Measurements from ENCODE around the gene BOLA3. TPM values are rescaled to one million over a fixed set of nuclear protein-coding genes. Genes with fewer than 3 reads are reported as not detected.
"Not testable (repeated sequence)": the region's sequence is repeated elsewhere in the genome, so short reads cannot be mapped to it uniquely, and the experiment has no call there.

Gene BOLA3, protein sequence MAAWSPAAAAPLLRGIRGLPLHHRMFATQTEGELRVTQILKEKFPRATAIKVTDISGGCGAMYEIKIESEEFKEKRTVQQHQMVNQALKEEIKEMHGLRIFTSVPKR
- polyA plus RNA-seq (ENCODE audit: low read depth in 6 of 6) = 10 to 100 TPM; 25.2 to 36.9 (median 31.4) TPM

DNA sequence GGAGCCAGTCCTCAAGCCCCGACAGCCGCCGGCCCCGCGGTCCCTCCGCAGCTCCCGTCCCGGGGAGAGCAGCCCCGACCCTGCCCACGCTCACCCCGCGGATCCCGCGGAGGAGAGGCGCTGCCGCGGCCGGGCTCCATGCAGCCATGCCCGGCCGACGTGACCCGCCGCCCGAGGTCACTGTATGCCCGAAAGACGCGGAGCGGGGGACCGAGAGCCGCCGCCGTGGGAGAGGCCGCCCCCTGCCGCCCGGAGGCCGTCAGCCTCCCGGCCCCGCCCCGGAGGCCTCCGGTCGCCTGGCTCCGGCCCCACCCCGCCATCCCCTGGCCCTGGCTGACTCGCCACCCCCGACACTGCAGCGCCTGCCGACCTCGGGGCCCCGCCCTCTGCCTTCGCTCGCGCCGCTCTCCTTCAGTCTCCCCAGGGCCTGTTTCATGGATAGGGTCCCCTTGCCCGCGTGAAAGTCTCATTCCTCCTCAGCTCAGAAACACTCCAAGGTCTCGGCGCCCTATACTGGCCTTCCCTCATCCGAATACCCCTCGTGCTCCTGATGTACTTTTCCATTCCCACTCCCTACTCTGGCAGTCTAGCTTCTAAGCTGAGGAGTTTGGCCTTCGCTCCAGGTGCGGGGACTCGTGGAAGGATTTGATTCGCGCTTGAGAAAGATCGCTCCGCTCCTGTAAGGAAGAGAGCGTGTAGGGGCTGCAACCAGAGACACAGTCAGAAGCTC lies at the start of gene BOLA3:
Gene BOLA3 (minus strand): TSS at position 186 of the 730 bp plus-strand sequence. CDS start 38 bp downstream, at position 148.
- Mint-ChIP-seq H3K27me3 (no peaks in the 10 kb centered on the region), H3K9me3 (no peaks in the 10 kb centered on the region), H3K36me3 (peaks cover 0 to under 1% of the 10 kb centered on the region in 2 donors), H3K27ac (peak within 1 kb of the TSS in 1 of 6 donors; percentile 38), H3K4me1 (peaks cover 0 to 4% (median 0%) of the 10 kb centered on the region in 3 donors), H3K4me3 (no peak within 1 kb of the TSS)
- peak; percentile 92 for ATAC-seq (ENCODE audit: low read depth in 2 of 2)
- peak; percentile 81 for DNase-seq

DNA sequence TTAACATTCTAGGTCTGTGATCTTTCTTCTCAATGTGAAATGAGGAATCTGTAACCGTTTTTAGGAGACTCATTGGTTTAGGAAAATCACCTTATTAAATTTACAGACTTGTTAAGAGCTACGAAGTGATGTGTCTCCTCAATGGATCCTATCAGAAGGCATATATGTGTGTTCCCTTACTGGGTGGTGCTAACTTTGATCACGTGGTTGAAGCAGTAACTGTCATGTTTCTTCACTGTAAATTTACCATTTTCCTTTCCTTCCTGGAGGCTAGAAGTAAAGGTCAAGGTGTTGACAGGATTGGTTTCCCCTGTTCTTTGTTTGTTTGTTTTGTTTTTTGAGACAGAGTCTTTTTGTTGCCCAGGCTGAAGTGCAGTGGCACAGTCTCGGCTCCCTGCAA lies 49.3 kb upstream of the BOLA3 start:
- H3K27me3 Mint-ChIP-seq = no peaks in the 10 kb centered on the region
- peaks cover 21 to 23% (median 22%) of the 10 kb centered on the region in 3 donors for H3K4me1 Mint-ChIP-seq
- no peak for DNase-seq
- H3K27ac Mint-ChIP-seq = peak overlapping the region in 2 of 6 donors; percentile 30 to 34
- H3K9me3 Mint-ChIP-seq = no peaks in the 10 kb centered on the region
- H3K36me3 Mint-ChIP-seq = no peaks in the 10 kb centered on the region
- H3K4me3 Mint-ChIP-seq = peak overlapping the region in 2 of 8 donors; percentile 24 to 57
- no peak for ATAC-seq (ENCODE audit: low read depth in 2 of 2)

DNA sequence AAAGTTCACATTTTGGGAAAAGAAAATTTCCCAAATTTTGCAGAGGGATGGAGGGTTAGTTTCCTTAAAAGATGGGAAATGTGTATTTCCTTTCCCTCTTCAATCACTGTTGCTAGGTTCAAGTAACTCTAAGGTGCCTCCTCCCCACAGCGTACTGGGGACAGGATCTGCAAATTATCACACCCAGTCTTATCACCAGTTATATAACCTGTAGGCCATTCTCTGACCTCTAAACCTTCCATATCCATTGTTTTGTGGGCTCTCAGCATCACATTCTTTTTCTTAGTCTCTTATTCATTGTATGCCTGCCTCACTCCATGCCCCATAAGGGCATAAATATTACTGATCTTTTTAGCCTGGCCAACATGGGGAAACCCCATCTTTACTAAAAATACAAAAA lies 47.1 kb upstream of the BOLA3 start:
- H3K4me3 Mint-ChIP-seq = no peak overlapping the region
- H3K4me1 Mint-ChIP-seq = peaks cover 17 to 18% (median 17%) of the 10 kb centered on the region in 3 donors
- ATAC-seq (ENCODE audit: low read depth in 2 of 2) (no peak), DNase-seq (no peak)
- no peaks in the 10 kb centered on the region for H3K9me3 Mint-ChIP-seq
- no peaks in the 10 kb centered on the region for H3K36me3 Mint-ChIP-seq
- no peak overlapping the region for H3K27ac Mint-ChIP-seq
- H3K27me3 Mint-ChIP-seq = peaks cover 0 to 3% (median 0%) of the 10 kb centered on the region in 3 donors

DNA sequence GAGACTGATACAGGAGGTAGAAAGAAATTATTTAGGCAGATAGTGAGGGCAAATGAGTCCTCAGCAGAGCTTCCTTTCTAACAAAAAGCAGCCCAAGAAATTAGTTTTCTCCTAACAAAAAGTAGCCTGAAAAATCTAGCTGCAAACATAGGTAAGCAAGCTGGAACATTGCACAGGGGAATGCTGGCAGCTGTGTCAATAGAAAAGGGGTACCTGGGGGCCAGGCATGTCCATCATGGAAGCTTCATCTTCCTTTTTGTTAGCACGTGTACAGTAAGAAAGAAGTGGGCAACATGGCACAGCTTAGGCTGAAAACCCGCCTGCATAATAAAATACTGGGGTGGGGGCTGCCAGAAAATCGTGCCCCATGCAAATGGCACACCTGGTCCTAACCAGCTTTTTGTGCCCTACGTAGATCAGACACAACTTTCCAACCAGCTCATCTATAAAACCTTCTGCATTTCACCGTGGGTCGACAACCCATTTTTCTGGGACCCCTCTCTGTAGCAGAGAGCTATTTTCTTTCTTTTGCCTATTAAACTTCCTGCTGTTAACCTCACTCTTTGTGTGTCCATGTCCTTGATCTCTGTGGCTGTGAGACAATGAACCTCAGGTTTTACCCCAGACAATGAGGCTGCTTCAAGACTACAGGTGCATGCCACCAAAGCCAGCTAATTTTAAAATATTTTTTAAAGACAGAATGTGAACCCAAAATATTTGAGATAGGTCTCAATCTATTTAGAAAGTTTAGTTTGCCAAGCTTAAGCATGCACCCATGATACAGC lies 44.1 kb upstream of the BOLA3 start:
- Mint-ChIP-seq H3K27me3 (peaks cover 0 to 3% (median 0%) of the 10 kb centered on the region in 3 donors), H3K27ac (peak overlapping the region in 1 of 6 donors; percentile 9), H3K4me3 (no peak overlapping the region), H3K36me3 (no peaks in the 10 kb centered on the region), H3K4me1 (peaks cover 0 to 11% (median 4%) of the 10 kb centered on the region in 3 donors), H3K9me3 (no peaks in the 10 kb centered on the region)
- no peak for DNase-seq
- ATAC-seq (ENCODE audit: low read depth in 2 of 2) = no peak

DNA sequence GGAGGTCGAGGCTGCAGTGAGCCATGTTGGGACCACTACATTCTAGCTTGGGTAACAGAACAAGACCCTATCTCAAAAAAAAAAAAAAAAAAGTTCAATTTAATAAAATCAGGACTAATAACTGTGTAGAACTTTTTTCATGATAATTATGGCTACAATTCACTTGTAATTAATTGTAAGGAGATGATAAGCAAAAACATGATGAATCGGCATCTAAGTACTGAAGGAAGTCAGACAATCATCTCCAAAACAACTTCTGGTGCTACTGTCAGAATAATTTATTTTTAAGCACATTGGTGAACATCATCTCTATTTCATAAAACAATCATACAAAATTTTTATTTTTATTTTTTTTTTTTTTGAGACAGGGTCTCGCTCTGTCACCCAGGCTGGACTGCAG lies 41.0 kb upstream of the BOLA3 start:
- Mint-ChIP-seq H3K4me3 (no peak overlapping the region), H3K27ac (no peak overlapping the region), H3K27me3 (peaks cover 0 to 3% (median 0%) of the 10 kb centered on the region in 3 donors), H3K4me1 (peaks cover 24 to 37% (median 26%) of the 10 kb centered on the region in 3 donors), H3K9me3 (peaks cover 0 to 13% (median 6%) of the 10 kb centered on the region in 7 donors), H3K36me3 (peaks cover 0 to 8% of the 10 kb centered on the region in 2 donors)
- ATAC-seq (ENCODE audit: low read depth in 2 of 2) (no peak), DNase-seq (no peak)

DNA sequence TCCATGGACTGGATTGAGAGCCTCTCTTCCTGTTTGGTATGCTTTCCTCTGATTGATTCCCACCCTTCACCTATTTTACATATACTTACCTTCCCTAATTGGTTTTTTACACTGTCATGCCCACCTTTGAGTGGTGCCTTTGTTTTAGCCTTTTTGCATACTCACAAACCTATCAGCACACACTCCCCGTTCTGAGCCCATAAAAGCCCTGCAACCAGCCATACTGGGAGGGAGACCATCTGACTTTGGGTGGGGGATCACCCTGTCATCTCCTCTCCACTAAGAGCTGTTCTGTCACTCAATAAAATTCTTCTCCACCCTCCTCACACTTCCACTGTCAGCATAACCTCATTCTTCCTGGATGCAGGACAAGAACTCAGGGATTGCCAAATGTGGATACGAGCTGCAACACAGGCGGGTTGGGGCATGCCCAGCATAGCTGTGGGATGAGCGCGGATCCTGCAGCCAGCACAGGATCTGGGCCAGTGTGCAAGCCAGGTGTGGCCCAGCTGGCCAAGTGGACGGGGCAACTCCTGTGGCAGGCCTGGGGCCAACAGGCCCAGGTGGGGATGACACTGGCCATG lies 40.4 kb upstream of the BOLA3 start:
- peaks cover 0 to 3% (median 0%) of the 10 kb centered on the region in 3 donors for H3K27me3 Mint-ChIP-seq
- peak overlapping the region in 4 of 6 donors; percentile 56 to 92 (median 72) for H3K27ac Mint-ChIP-seq
- no peak overlapping the region for H3K4me3 Mint-ChIP-seq
- peaks cover 25 to 40% (median 27%) of the 10 kb centered on the region in 3 donors for H3K4me1 Mint-ChIP-seq
- H3K9me3 Mint-ChIP-seq = peaks cover 0 to 13% (median 6%) of the 10 kb centered on the region in 7 donors
- DNase-seq (no peak), ATAC-seq (ENCODE audit: low read depth in 2 of 2) (no peak)
- peaks cover 0 to 8% of the 10 kb centered on the region in 2 donors for H3K36me3 Mint-ChIP-seq

DNA sequence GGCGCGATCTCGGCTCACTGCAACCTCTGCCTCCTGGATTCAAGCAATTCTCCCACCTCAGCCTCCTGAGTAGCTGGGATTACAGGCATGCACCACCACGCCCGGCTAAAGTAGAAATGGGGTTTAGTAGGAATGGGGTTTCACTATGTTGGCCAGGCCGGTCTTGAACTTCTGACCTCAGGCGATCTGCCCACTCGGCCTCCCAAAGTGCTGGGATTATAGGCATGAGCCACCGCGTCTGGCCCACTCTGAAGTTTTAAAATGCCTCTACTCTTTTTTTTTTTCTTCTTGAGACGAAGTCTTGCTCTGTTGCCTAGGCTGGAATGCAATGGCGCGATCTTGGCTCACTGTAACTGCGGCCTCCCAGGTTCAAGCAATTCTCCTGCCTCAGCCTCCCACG lies 39.0 kb upstream of the BOLA3 start:
- ATAC-seq (ENCODE audit: low read depth in 2 of 2); H3K36me3 Mint-ChIP-seq; H3K27me3 Mint-ChIP-seq; DNase-seq: not testable (repeated sequence)
- Mint-ChIP-seq H3K27ac (peak overlapping the region; percentile 82 to 96 (median 93)), H3K4me1 (peaks cover 27 to 51% (median 31%) of the 10 kb centered on the region in 3 donors), H3K9me3 (peaks cover 0 to 13% (median 6%) of the 10 kb centered on the region in 7 donors), H3K4me3 (peak overlapping the region in 3 of 8 donors; percentile 25 to 77 (median 48))

DNA sequence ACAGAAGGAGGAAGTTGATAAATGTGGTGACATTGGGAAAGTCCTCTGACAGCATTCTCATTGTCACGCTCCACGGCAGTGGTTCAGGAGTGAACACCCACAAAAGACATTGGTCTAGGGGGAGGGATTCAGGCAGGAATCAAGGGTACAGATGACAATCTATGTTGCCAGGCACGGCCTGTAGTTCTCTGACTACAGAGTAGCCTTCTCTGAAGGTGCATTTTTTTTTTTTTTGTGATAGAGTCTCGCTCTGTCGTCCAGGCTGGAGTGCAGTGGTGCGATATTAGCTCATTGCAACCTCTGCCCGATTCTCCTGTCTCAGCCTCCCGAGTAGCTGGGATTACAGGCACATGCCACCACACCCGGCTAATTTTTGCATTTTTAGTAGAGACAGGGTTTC lies 38.3 kb upstream of the BOLA3 start:
- Mint-ChIP-seq H3K27me3 (peaks cover 0 to 1% (median 0%) of the 10 kb centered on the region in 3 donors), H3K4me3 (peak overlapping the region; percentile 19 to 86 (median 72)), H3K4me1 (peaks cover 29 to 57% (median 36%) of the 10 kb centered on the region in 3 donors), H3K9me3 (peaks cover 0 to 13% (median 6%) of the 10 kb centered on the region in 7 donors), H3K27ac (peak overlapping the region; percentile 82 to 96 (median 93)), H3K36me3 (peaks cover 0 to 8% of the 10 kb centered on the region in 2 donors)
- DNase-seq = peak; percentile 85
- ATAC-seq (ENCODE audit: low read depth in 2 of 2) = peak; percentile 86 to 88

DNA sequence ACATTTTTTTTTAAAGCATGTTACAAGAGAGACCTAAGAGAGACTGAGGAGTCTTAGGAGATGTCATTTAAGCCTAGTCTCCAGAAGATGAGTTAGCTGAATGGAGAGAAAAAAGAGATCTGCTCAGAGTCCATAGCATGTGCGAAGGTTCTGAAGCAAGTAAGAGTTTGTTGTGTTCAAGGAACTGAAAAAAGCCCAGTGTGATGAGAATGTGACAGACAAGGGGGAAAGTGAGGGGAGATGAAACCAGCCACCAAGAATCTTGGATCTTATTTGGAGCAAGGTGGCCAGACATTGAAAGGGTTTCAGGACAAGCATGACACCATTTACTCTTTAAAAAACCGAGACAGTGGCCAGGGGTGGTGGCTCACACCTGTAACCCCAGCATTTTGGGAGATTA lies 36.2 kb upstream of the BOLA3 start:
- H3K27me3 Mint-ChIP-seq = no peaks in the 10 kb centered on the region
- peak overlapping the region in 4 of 6 donors; percentile 26 to 92 (median 68) for H3K27ac Mint-ChIP-seq
- DNase-seq = no peak
- peaks cover 0 to 13% (median 6%) of the 10 kb centered on the region in 7 donors for H3K9me3 Mint-ChIP-seq
- peaks cover 0 to 8% of the 10 kb centered on the region in 2 donors for H3K36me3 Mint-ChIP-seq
- peaks cover 29 to 65% (median 41%) of the 10 kb centered on the region in 3 donors for H3K4me1 Mint-ChIP-seq
- no peak for ATAC-seq (ENCODE audit: low read depth in 2 of 2)
- peak overlapping the region in 4 of 8 donors; percentile 5 to 82 (median 50) for H3K4me3 Mint-ChIP-seq

DNA sequence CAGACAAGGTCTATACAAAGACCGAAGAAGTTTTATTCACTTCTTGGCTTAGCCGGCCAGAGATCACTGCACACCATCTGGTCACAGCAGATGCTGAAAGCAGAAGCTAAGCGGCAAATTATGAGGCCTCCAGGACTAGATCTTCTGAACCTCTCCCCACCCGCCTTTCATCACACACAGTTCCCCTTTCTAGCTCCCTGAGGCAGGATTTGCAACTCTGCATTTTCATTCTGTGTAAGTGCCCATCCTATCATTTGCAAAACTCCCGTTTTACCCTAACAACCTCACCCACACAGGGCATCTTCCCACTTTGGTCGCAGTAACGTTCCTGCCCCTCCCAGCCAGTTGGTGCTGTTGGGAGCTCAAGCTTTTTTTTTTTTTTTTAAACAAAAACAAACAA lies 34.0 kb upstream of the BOLA3 start:
- Mint-ChIP-seq H3K27ac (peak overlapping the region; percentile 69 to 92 (median 84)), H3K27me3 (no peaks in the 10 kb centered on the region), H3K4me3 (peak overlapping the region; percentile 18 to 84 (median 66)), H3K9me3 (peaks cover 0 to 13% (median 6%) of the 10 kb centered on the region in 7 donors), H3K4me1 (peaks cover 31 to 63% (median 47%) of the 10 kb centered on the region in 3 donors), H3K36me3 (peaks cover 0 to 8% of the 10 kb centered on the region in 2 donors)
- DNase-seq (peak; percentile 81), ATAC-seq (ENCODE audit: low read depth in 2 of 2) (peak; percentile 46 to 52)

DNA sequence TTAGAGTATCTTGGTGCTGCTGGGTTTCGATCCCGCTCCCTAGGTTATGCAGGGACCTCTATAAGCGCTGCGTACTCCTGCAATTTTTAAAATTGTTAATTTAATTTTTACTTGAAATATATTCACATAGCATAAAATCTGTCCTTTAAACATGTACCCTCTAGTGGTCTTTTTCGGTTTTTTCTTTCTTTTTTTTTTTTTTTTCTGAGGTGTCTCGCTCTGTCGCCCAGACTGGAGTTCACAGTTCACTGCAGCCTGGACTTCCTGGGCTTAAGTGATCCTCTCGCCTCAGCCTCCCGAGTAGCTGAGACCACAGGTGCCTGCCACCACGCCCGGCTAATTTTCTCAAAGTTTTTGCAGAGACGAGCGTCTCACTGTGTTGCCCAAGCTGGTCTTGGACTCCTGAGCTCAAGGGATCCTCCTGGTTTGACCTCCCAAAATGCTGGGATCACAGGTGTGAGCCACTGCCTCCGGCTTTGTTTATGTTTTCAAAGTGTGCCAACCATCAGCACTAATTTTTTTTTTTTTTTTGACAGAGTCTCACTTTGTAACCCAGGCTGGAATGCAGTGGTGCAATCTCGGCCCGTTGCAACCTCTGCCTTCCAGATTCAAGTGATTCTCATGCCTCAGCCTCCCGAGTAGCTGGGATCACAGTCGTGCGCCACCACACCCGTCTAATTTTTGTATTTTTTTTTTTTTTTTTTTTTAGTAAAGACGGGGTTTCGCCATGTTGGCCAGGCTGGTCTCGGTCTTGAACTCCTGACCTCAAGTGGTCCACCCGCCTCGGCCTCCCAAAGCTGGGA lies 31.6 kb upstream of the BOLA3 start:
- ATAC-seq (ENCODE audit: low read depth in 2 of 2) (peak; percentile 14 to 17), DNase-seq (no peak)
- peaks cover 0 to 3% (median 0%) of the 10 kb centered on the region in 7 donors for H3K9me3 Mint-ChIP-seq
- no peaks in the 10 kb centered on the region for H3K27me3 Mint-ChIP-seq
- H3K36me3 Mint-ChIP-seq = peaks cover 3 to 6% of the 10 kb centered on the region in 2 donors
- peaks cover 32 to 68% (median 49%) of the 10 kb centered on the region in 3 donors for H3K4me1 Mint-ChIP-seq
- peak overlapping the region; percentile 92 to 99 (median 98) for H3K27ac Mint-ChIP-seq
- H3K4me3 Mint-ChIP-seq = peak overlapping the region; percentile 82 to 97 (median 94)

Data from naive B cell (primary cell).